Testis (tissue), 3 donors: ENCODE results near the gene DAB2IP. TPM values are rescaled to one million over a fixed set of nuclear protein-coding genes. Genes with fewer than 3 reads are reported as not detected.

ENCODE experiments used
- DNase-seq: peaks from one replicate; pipeline ENCODE4 v3.0.0-alpha.2; 2019
- H3K27ac ChIP-seq, 2 donors: fragments of 200-600 bp; sonication (generic); one replicate each; pipeline ENCODE4 v1.5.1; 2019
- H3K27me3 ChIP-seq: fragments of 200-600 bp; sonication (generic); one replicate; pipeline ENCODE4 v1.5.1; 2019
- H3K36me3 ChIP-seq: fragments of 200-600 bp; sonication (generic); one replicate; pipeline ENCODE4 v1.5.1; 2017; ENCODE audit warnings: low read depth; ENCODE audit errors: missing control alignments
- H3K4me1 ChIP-seq: fragments of 200-600 bp; sonication (generic); one replicate; pipeline ENCODE4 v1.5.1; 2019
- H3K4me3 ChIP-seq, 2 donors: fragments of 200-600 bp; sonication (generic); one replicate each; pipeline ENCODE4 v1.5.1; 2017 to 2019
- H3K9me3 ChIP-seq: fragments of 200-600 bp; sonication (generic); one replicate; pipeline ENCODE4 v1.5.1; 2017
- CTCF ChIP-seq, 3 experiments: fragments of 450-650 bp in 2 of 3; fragments of 200-600 bp in 1 of 3; sonication (generic) in 1 of 3; IDR thresholded peaks; one replicate each; pipeline ENCODE4 v1.5.1; 2016 to 2019; ENCODE audit warnings: antibody characterized with exemption in 3 of 3, mild to moderate bottlenecking in 2 of 3, moderate library complexity in 1 of 3
- POLR2A ChIP-seq: fragments of 450-650 bp; IDR thresholded peaks from one replicate; pipeline ENCODE4 v1.6.1; 2017; ENCODE audit warnings: antibody characterized with exemption, mild to moderate bottlenecking, moderate library complexity
- WGBS, 2 donors: methylation state at CpG; one replicate each; pipeline ENCODE4 v1.1.5; 2018; 5-methylcytosine and 5-hydroxymethylcytosine counted together
- intact Hi-C: fragments of 100-400 bp; cut with DNase I; formaldehyde crosslinking; loops from one replicate; pipeline ENCODE4 v1.15.1; 2023; ENCODE audit warnings: low total_unique reads
- polyA plus RNA-seq: library from polyadenylated mRNA; stranded (reverse); fragments of 350-450 nt; fragmentation: Illumina TruSeq; extraction: RNeasy Lipid Tissue Mini Kit (QIAGEN cat#74804); gene quantifications from one replicate; pipeline ENCODE4 v1.2.3, GENCODE V29; 2014; ENCODE audit warnings: low read depth, low replicate concordance; ENCODE audit not compliant: insufficient read depth
- total RNA-seq, 2 donors: library from RNA; depleted of rRNA; stranded (reverse); fragments of >200 nt; gene quantifications; one replicate each; pipeline ENCODE4 v1.2.3, GENCODE V29; 2016

DAB2IP gene
- total and polyA plus RNA-seq, 3 donors from 2014 or later = 57.7 to 136 (median 102) TPM

GRCh38 chr9:121635300-121635876 lies 16.0 kb upstream of the DAB2IP start:
- TF ChIP-seq CTCF (IDR thresholded peaks at IDR 0.05) (no peak), POLR2A (no peak)
- Histone ChIP-seq H3K36me3 (no peaks in the 10 kb centered on the region), H3K27me3 (no peaks in the 10 kb centered on the region), H3K9me3 (no peaks in the 10 kb centered on the region), H3K27ac (no peak overlapping the region), H3K4me3 (no peak overlapping the region), H3K4me1 (peaks cover 5% of the 10 kb centered on the region)
- no peak for DNase-seq
- WGBS, 2 donors = 77 to 79% methylated on average over 7 of the region's 7 CpGs
- intact Hi-C loops = no loop called here

- 59 to 77% methylated on average over 8 to 12 of the region's 12 CpGs for WGBS, 2 donors
- Histone ChIP-seq H3K4me1 (peaks cover 5% of the 10 kb centered on the region), H3K36me3 (no peaks in the 10 kb centered on the region), H3K27ac (no peak overlapping the region), H3K27me3 (no peaks in the 10 kb centered on the region), H3K4me3 (no peak overlapping the region), H3K9me3 (no peaks in the 10 kb centered on the region)
- no peak for DNase-seq
- TF ChIP-seq POLR2A (no peak), CTCF (IDR thresholded peaks at IDR 0.05) (no peak)
- intact Hi-C loops = no loop called here
Measured at GRCh38 chr9:121636341-121636865, 15.0 kb upstream of the DAB2IP start.

GRCh38 chr9:121636978-121637712 lies 14.3 kb upstream of the DAB2IP start:
- no peak for DNase-seq
- TF ChIP-seq CTCF (IDR thresholded peaks at IDR 0.05) (no peak), POLR2A (no peak)
- Histone ChIP-seq H3K27me3 (no peaks in the 10 kb centered on the region), H3K4me3 (no peak overlapping the region), H3K27ac (no peak overlapping the region), H3K9me3 (no peaks in the 10 kb centered on the region), H3K4me1 (peaks cover 5% of the 10 kb centered on the region), H3K36me3 (no peaks in the 10 kb centered on the region)
- 90 to 94% methylated on average over 10 of the region's 10 CpGs for WGBS, 2 donors
- intact Hi-C loops = no loop called here

GRCh38 chr9:121637713-121638220 lies 13.7 kb upstream of the DAB2IP start:
- H3K4me1 ChIP-seq = peaks cover 5% of the 10 kb centered on the region
- TF ChIP-seq POLR2A (no peak), CTCF (IDR thresholded peaks at IDR 0.05) (no peak)
- intact Hi-C loops = no loop called here
- WGBS, 2 donors = 73 to 86% methylated on average over 8 of the region's 8 CpGs
- no peak overlapping the region for H3K27ac ChIP-seq
- no peak for DNase-seq
- H3K9me3 ChIP-seq = no peaks in the 10 kb centered on the region
- no peaks in the 10 kb centered on the region for H3K27me3 ChIP-seq
- H3K36me3 ChIP-seq = no peaks in the 10 kb centered on the region
- no peak overlapping the region for H3K4me3 ChIP-seq
